ENCODE data around the gene NRIP1.
A peak's percentile ranks its signal among the peaks of the same experiment; 100 is the strongest.

Gene NRIP1

GRCh38 chr21:15009837-15010363 is 54.9 kb downstream of the NRIP1 start:
- Histone ChIP-seq H3K27me3 (ENCODE audit: control insufficient read depth in 2 of 2, insufficient read depth in 2 of 2, low read length in 2 of 2) (no peaks in the 10 kb centered on the region), H3K9me3 (ENCODE audit: control insufficient read depth in 2 of 2, low read length in 2 of 2) (no peaks in the 10 kb centered on the region), H3K36me3 (ENCODE audit: control insufficient read depth in 2 of 2, insufficient read depth in 2 of 2, low read length in 2 of 2) (peaks cover 0 to 3% of the 10 kb centered on the region in 2 donors), H3K9ac (ENCODE audit: low read depth in 1 of 2, low read length in 2 of 2) (no peak overlapping the region), H3K27ac (ENCODE audit: low read depth in 2 of 2, low read length in 2 of 2) (no peak overlapping the region), H3K4me3 (ENCODE audit: low read length in 2 of 2) (no peak overlapping the region), H3K4me1 (ENCODE audit: control insufficient read depth in 2 of 2, insufficient read depth in 2 of 2, low read length in 2 of 2) (peaks cover 5 to 8% of the 10 kb centered on the region in 2 donors)

- Histone ChIP-seq H3K9ac (ENCODE audit: low read depth in 1 of 2, low read length in 2 of 2) (no peak overlapping the region), H3K27ac (ENCODE audit: low read depth in 2 of 2, low read length in 2 of 2) (no peak overlapping the region), H3K9me3 (ENCODE audit: control insufficient read depth in 2 of 2, low read length in 2 of 2) (no peaks in the 10 kb centered on the region), H3K4me1 (ENCODE audit: control insufficient read depth in 2 of 2, insufficient read depth in 2 of 2, low read length in 2 of 2) (peaks cover 5 to 9% of the 10 kb centered on the region in 2 donors), H3K27me3 (ENCODE audit: control insufficient read depth in 2 of 2, insufficient read depth in 2 of 2, low read length in 2 of 2) (no peaks in the 10 kb centered on the region), H3K36me3 (ENCODE audit: control insufficient read depth in 2 of 2, insufficient read depth in 2 of 2, low read length in 2 of 2) (no peaks in the 10 kb centered on the region), H3K4me3 (ENCODE audit: low read length in 2 of 2) (no peak overlapping the region)
These were observed 57.0 kb downstream of the NRIP1 start for GRCh38 chr21:15007716-15008296.

- Histone ChIP-seq H3K9me3 (ENCODE audit: control insufficient read depth in 2 of 2, low read length in 2 of 2) (no peaks in the 10 kb centered on the region), H3K27ac (ENCODE audit: low read depth in 2 of 2, low read length in 2 of 2) (no peak overlapping the region), H3K4me3 (ENCODE audit: low read length in 2 of 2) (no peak overlapping the region), H3K36me3 (ENCODE audit: control insufficient read depth in 2 of 2, insufficient read depth in 2 of 2, low read length in 2 of 2) (no peaks in the 10 kb centered on the region), H3K4me1 (ENCODE audit: control insufficient read depth in 2 of 2, insufficient read depth in 2 of 2, low read length in 2 of 2) (peaks cover 13 to 16% of the 10 kb centered on the region in 2 donors), H3K9ac (ENCODE audit: low read depth in 1 of 2, low read length in 2 of 2) (no peak overlapping the region), H3K27me3 (ENCODE audit: control insufficient read depth in 2 of 2, insufficient read depth in 2 of 2, low read length in 2 of 2) (no peaks in the 10 kb centered on the region)
These were observed 58.1 kb downstream of the NRIP1 start for GRCh38 chr21:15006594-15007230.

- H3K27ac ChIP-seq (ENCODE audit: low read depth in 2 of 2, low read length in 2 of 2), result no peak overlapping the region
- H3K9ac ChIP-seq (ENCODE audit: low read depth in 1 of 2, low read length in 2 of 2), result no peak overlapping the region
- H3K36me3 ChIP-seq (ENCODE audit: control insufficient read depth in 2 of 2, insufficient read depth in 2 of 2, low read length in 2 of 2), result no peaks in the 10 kb centered on the region
- no peaks in the 10 kb centered on the region for H3K9me3 ChIP-seq (ENCODE audit: control insufficient read depth in 2 of 2, low read length in 2 of 2)
- H3K4me3 ChIP-seq (ENCODE audit: low read length in 2 of 2), result no peak overlapping the region
- peaks cover 17 to 21% of the 10 kb centered on the region in 2 donors for H3K4me1 ChIP-seq (ENCODE audit: control insufficient read depth in 2 of 2, insufficient read depth in 2 of 2, low read length in 2 of 2)
- H3K27me3 ChIP-seq (ENCODE audit: control insufficient read depth in 2 of 2, insufficient read depth in 2 of 2, low read length in 2 of 2), result no peaks in the 10 kb centered on the region
These were observed 59.4 kb downstream of the NRIP1 start for GRCh38 chr21:15005391-15005790.

- Histone ChIP-seq H3K4me1 (ENCODE audit: control insufficient read depth in 2 of 2, insufficient read depth in 2 of 2, low read length in 2 of 2) (peaks cover 17 to 21% of the 10 kb centered on the region in 2 donors), H3K27me3 (ENCODE audit: control insufficient read depth in 2 of 2, insufficient read depth in 2 of 2, low read length in 2 of 2) (no peaks in the 10 kb centered on the region), H3K9ac (ENCODE audit: low read depth in 1 of 2, low read length in 2 of 2) (no peak overlapping the region), H3K9me3 (ENCODE audit: control insufficient read depth in 2 of 2, low read length in 2 of 2) (no peaks in the 10 kb centered on the region), H3K4me3 (ENCODE audit: low read length in 2 of 2) (no peak overlapping the region), H3K27ac (ENCODE audit: low read depth in 2 of 2, low read length in 2 of 2) (no peak overlapping the region), H3K36me3 (ENCODE audit: control insufficient read depth in 2 of 2, insufficient read depth in 2 of 2, low read length in 2 of 2) (no peaks in the 10 kb centered on the region)
These were observed 60.0 kb downstream of the NRIP1 start for GRCh38 chr21:15004721-15005370.

- peaks cover 21% of the 10 kb centered on the region in 2 donors for H3K4me1 ChIP-seq (ENCODE audit: control insufficient read depth in 2 of 2, insufficient read depth in 2 of 2, low read length in 2 of 2)
- no peak overlapping the region for H3K9ac ChIP-seq (ENCODE audit: low read depth in 1 of 2, low read length in 2 of 2)
- no peaks in the 10 kb centered on the region for H3K9me3 ChIP-seq (ENCODE audit: control insufficient read depth in 2 of 2, low read length in 2 of 2)
- no peaks in the 10 kb centered on the region for H3K27me3 ChIP-seq (ENCODE audit: control insufficient read depth in 2 of 2, insufficient read depth in 2 of 2, low read length in 2 of 2)
- no peak overlapping the region for H3K4me3 ChIP-seq (ENCODE audit: low read length in 2 of 2)
- no peaks in the 10 kb centered on the region for H3K36me3 ChIP-seq (ENCODE audit: control insufficient read depth in 2 of 2, insufficient read depth in 2 of 2, low read length in 2 of 2)
- H3K27ac ChIP-seq (ENCODE audit: low read depth in 2 of 2, low read length in 2 of 2), result no peak overlapping the region
These were observed 61.2 kb downstream of the NRIP1 start for GRCh38 chr21:15003463-15004135.

- no peaks in the 10 kb centered on the region for H3K27me3 ChIP-seq (ENCODE audit: control insufficient read depth in 2 of 2, insufficient read depth in 2 of 2, low read length in 2 of 2)
- peaks cover 19 to 21% of the 10 kb centered on the region in 2 donors for H3K4me1 ChIP-seq (ENCODE audit: control insufficient read depth in 2 of 2, insufficient read depth in 2 of 2, low read length in 2 of 2)
- H3K9ac ChIP-seq (ENCODE audit: low read depth in 1 of 2, low read length in 2 of 2), result no peak overlapping the region
- H3K9me3 ChIP-seq (ENCODE audit: control insufficient read depth in 2 of 2, low read length in 2 of 2), result no peaks in the 10 kb centered on the region
- H3K36me3 ChIP-seq (ENCODE audit: control insufficient read depth in 2 of 2, insufficient read depth in 2 of 2, low read length in 2 of 2), result no peaks in the 10 kb centered on the region
- peak overlapping the region in 1 of 2 donors; percentile 1 for H3K4me3 ChIP-seq (ENCODE audit: low read length in 2 of 2)
- no peak overlapping the region for H3K27ac ChIP-seq (ENCODE audit: low read depth in 2 of 2, low read length in 2 of 2)
These were observed 62.8 kb downstream of the NRIP1 start for GRCh38 chr21:15001857-15002606.

GRCh38 chr21:15001113-15001512 is 63.7 kb downstream of the NRIP1 start:
- Histone ChIP-seq H3K9ac (ENCODE audit: low read depth in 1 of 2, low read length in 2 of 2) (no peak overlapping the region), H3K4me3 (ENCODE audit: low read length in 2 of 2) (no peak overlapping the region), H3K4me1 (ENCODE audit: control insufficient read depth in 2 of 2, insufficient read depth in 2 of 2, low read length in 2 of 2) (peaks cover 15 to 18% of the 10 kb centered on the region in 2 donors)

GRCh38 chr21:15000081-15000480 is 64.7 kb downstream of the NRIP1 start:
- no peaks in the 10 kb centered on the region for H3K9me3 ChIP-seq (ENCODE audit: control insufficient read depth in 2 of 2, low read length in 2 of 2)

More at GRCh38 chr21:15001113-15001512, 63.7 kb downstream of the NRIP1 start:
- Histone ChIP-seq H3K27me3 (ENCODE audit: control insufficient read depth in 2 of 2, insufficient read depth in 2 of 2, low read length in 2 of 2) (no peaks in the 10 kb centered on the region), H3K9me3 (ENCODE audit: control insufficient read depth in 2 of 2, low read length in 2 of 2) (no peaks in the 10 kb centered on the region), H3K36me3 (ENCODE audit: control insufficient read depth in 2 of 2, insufficient read depth in 2 of 2, low read length in 2 of 2) (no peaks in the 10 kb centered on the region), H3K27ac (ENCODE audit: low read depth in 2 of 2, low read length in 2 of 2) (no peak overlapping the region)

More at GRCh38 chr21:15000081-15000480, 64.7 kb downstream of the NRIP1 start:
- H3K27ac ChIP-seq (ENCODE audit: low read depth in 2 of 2, low read length in 2 of 2), result no peak overlapping the region
- H3K4me3 ChIP-seq (ENCODE audit: low read length in 2 of 2), result no peak overlapping the region
- no peak overlapping the region for H3K9ac ChIP-seq (ENCODE audit: low read depth in 1 of 2, low read length in 2 of 2)
- H3K27me3 ChIP-seq (ENCODE audit: control insufficient read depth in 2 of 2, insufficient read depth in 2 of 2, low read length in 2 of 2), result no peaks in the 10 kb centered on the region
- peaks cover 0 to under 1% of the 10 kb centered on the region in 2 donors for H3K36me3 ChIP-seq (ENCODE audit: control insufficient read depth in 2 of 2, insufficient read depth in 2 of 2, low read length in 2 of 2)
- H3K4me1 ChIP-seq (ENCODE audit: control insufficient read depth in 2 of 2, insufficient read depth in 2 of 2, low read length in 2 of 2), result peaks cover 14 to 15% of the 10 kb centered on the region in 2 donors

Data from mucosa of rectum (tissue), 2 donors.